HL-60 (cell line): ENCODE results near the gene NCDN.

ENCODE experiments used
- DNase-seq, 2 experiments: peaks; one replicate each; pipeline ENCODE4 v3.0.0-alpha.2; 2010 to 2020; ENCODE audit warnings: low read depth in 1 of 2, low spot score in 1 of 2
- H3K27ac ChIP-seq: fragments of 250-450 bp; sonication (Bioruptor Pico); replicated peaks from 2 replicates; pipeline ENCODE4 v1.5.1; 2020; ENCODE audit warnings: mild to moderate bottlenecking, moderate library complexity
- H3K27me3 ChIP-seq: fragments of 250-450 bp; sonication (Bioruptor Pico); 2 replicates; pipeline ENCODE4 v1.5.1; 2021; ENCODE audit warnings: mild to moderate bottlenecking, moderate library complexity; ENCODE audit not compliant: insufficient read depth, poor library complexity, severe bottlenecking
- H3K4me3 ChIP-seq: replicated peaks from 2 replicates; pipeline ENCODE4 v1.5.1; 2011; ENCODE audit warnings: mild to moderate bottlenecking, control low read depth, low read length; ENCODE audit not compliant: insufficient read depth
- CTCF ChIP-seq: IDR thresholded peaks from one replicate; pipeline ENCODE4 v1.5.1; 2011; ENCODE audit warnings: low read length, control low read depth, inconsistent platforms; ENCODE audit not compliant: insufficient read depth
- GABPA ChIP-seq: IDR thresholded peaks from 2 replicates; pipeline ENCODE4 v1.6.1; 2012; ENCODE audit warnings: low read depth
- POLR2AphosphoS5 ChIP-seq: IDR thresholded peaks from 2 replicates; pipeline ENCODE4 v1.6.1; 2012; ENCODE audit warnings: low read depth
- REST ChIP-seq: IDR thresholded peaks from 2 replicates; pipeline ENCODE4 v1.6.1; 2012; ENCODE audit warnings: low read depth; ENCODE audit not compliant: insufficient replicate concordance
- SPI1 ChIP-seq: IDR thresholded peaks from 2 replicates; pipeline ENCODE4 v1.6.1; 2012; ENCODE audit warnings: low read depth, mild to moderate bottlenecking, borderline replicate concordance

The NCDN gene

GRCh38 chr1:35559317-35559944 lies 1.8 kb downstream of the NCDN start:
- TF ChIP-seq CTCF = no peak
- TF ChIP-seq SPI1 = no peak
- TF ChIP-seq REST = no peak
- TF ChIP-seq GABPA = no peak
- TF ChIP-seq POLR2AphosphoS5 = no peak
- Histone ChIP-seq H3K4me3 (no peak overlapping the region), H3K27me3 (no peaks in the 10 kb centered on the region), H3K27ac (no peak overlapping the region)
- no peak for DNase-seq

GRCh38 chr1:35560256-35561225 lies 2.9 kb downstream of the NCDN start:
- no peaks in the 10 kb centered on the region for H3K27me3 ChIP-seq
- H3K4me3 ChIP-seq = no peak overlapping the region
- no peak overlapping the region for H3K27ac ChIP-seq
- DNase-seq = no peak
- no peak for TF ChIP-seq SPI1
- no peak for TF ChIP-seq POLR2AphosphoS5
- TF ChIP-seq CTCF = no peak
- no peak for TF ChIP-seq GABPA
- no peak for TF ChIP-seq REST

GRCh38 chr1:35561297-35561971 lies 3.8 kb downstream of the NCDN start:
- H3K4me3 ChIP-seq = no peak overlapping the region
- DNase-seq = no peak
- TF ChIP-seq CTCF (no peak), POLR2AphosphoS5 (no peak), SPI1 (no peak), REST (no peak), GABPA (no peak)
- no peak overlapping the region for H3K27ac ChIP-seq
- no peaks in the 10 kb centered on the region for H3K27me3 ChIP-seq
